Thoracic aorta (tissue), 2 donors: ENCODE results near the gene TNFRSF8. TPM values are rescaled to one million over a fixed set of nuclear protein-coding genes. Genes with fewer than 3 reads are reported as not detected.

Experiments
- ATAC-seq: fragments of 150-250 bp; one replicate; pipeline ENCODE4 v1.8.0; 2017; ENCODE audit warnings: low read depth; ENCODE audit not compliant: insufficient number of reproducible peaks, low FRiP score
- DNase-seq: peaks from one replicate; pipeline ENCODE4 v3.0.0-alpha.2; 2020; ENCODE audit warnings: low spot score
- H3K27ac ChIP-seq, 2 donors: fragments of 200-600 bp; sonication (generic); 1 replicate in 1 of 2; 2 replicates in 1 of 2; pipeline ENCODE4 v1.5.1; 2016; ENCODE audit warnings: mild to moderate bottlenecking in 2 of 2, moderate library complexity in 2 of 2
- H3K27me3 ChIP-seq: fragments of 200-600 bp; sonication (generic); replicated peaks from 2 replicates; pipeline ENCODE4 v1.6.0; 2016; ENCODE audit warnings: mild to moderate bottlenecking; ENCODE audit not compliant: insufficient read depth
- H3K36me3 ChIP-seq: fragments of 200-600 bp; sonication (generic); one replicate; pipeline ENCODE4 v1.5.1; 2016
- H3K4me1 ChIP-seq, 2 donors: fragments of 200-600 bp; sonication (generic); 1 replicate in 1 of 2; 2 replicates in 1 of 2; pipeline versions ENCODE4 v1.5.1 to v1.6.0; 2016; ENCODE audit warnings: low read depth in 2 of 2, mild to moderate bottlenecking in 1 of 2; ENCODE audit not compliant: control insufficient read depth in 1 of 2
- H3K4me3 ChIP-seq: fragments of 200-600 bp; sonication (generic); 2 replicates; pipeline ENCODE4 v1.5.1; 2016; ENCODE audit warnings: mild to moderate bottlenecking
- H3K9me3 ChIP-seq: fragments of 200-600 bp; sonication (generic); 2 replicates; pipeline ENCODE4 v1.5.1; 2016
- CTCF ChIP-seq: fragments of 200-600 bp; sonication (generic); IDR thresholded peaks from one replicate; pipeline ENCODE4 v1.5.1; 2019; ENCODE audit warnings: antibody characterized with exemption
- total RNA-seq, 2 donors: library from RNA; depleted of rRNA; stranded (reverse); fragments of >200 nt; gene quantifications; one replicate each; pipeline versions ENCODE4 v1.1.0 to v1.2.3, GENCODE V29; 2016

Gene TNFRSF8
- total RNA-seq, 2 donors from 2014 or later = 0.49 to 0.54 TPM

GRCh38 chr1:12169442-12170135 lies 106.5 kb downstream of the TNFRSF8 start:
- DNase-seq (no peak), ATAC-seq (no peak)
- no peak overlapping the region for H3K27ac ChIP-seq
- no peak for TF ChIP-seq CTCF
- no peaks in the 10 kb centered on the region for H3K9me3 ChIP-seq
- peaks cover 0 to 23% of the 10 kb centered on the region in 2 donors for H3K4me1 ChIP-seq
- no peaks in the 10 kb centered on the region for H3K27me3 ChIP-seq
- H3K4me3 ChIP-seq = peak overlapping the region; percentile 82
- no peaks in the 10 kb centered on the region for H3K36me3 ChIP-seq

GRCh38 chr1:12170263-12170671 lies 107.2 kb downstream of the TNFRSF8 start:
- H3K4me1 ChIP-seq = peaks cover 0 to 27% of the 10 kb centered on the region in 2 donors
- ATAC-seq (no peak), DNase-seq (no peak)
- H3K27ac ChIP-seq = no peak overlapping the region
- no peak for TF ChIP-seq CTCF
- no peaks in the 10 kb centered on the region for H3K36me3 ChIP-seq
- H3K4me3 ChIP-seq = no peak overlapping the region
- H3K27me3 ChIP-seq = no peaks in the 10 kb centered on the region
- no peaks in the 10 kb centered on the region for H3K9me3 ChIP-seq

- Histone ChIP-seq H3K27me3 (no peaks in the 10 kb centered on the region), H3K27ac (no peak overlapping the region), H3K4me3 (no peak overlapping the region), H3K4me1 (peaks cover 0 to 27% of the 10 kb centered on the region in 2 donors), H3K36me3 (no peaks in the 10 kb centered on the region), H3K9me3 (no peaks in the 10 kb centered on the region)
- no peak for TF ChIP-seq CTCF
- ATAC-seq (no peak), DNase-seq (no peak)
These were observed 108.3 kb downstream of the TNFRSF8 start for GRCh38 chr1:12171206-12172041.

- Histone ChIP-seq H3K27ac (peak overlapping the region in 1 of 2 donors; percentile 58), H3K4me1 (peaks cover 0 to 22% of the 10 kb centered on the region in 2 donors), H3K36me3 (no peaks in the 10 kb centered on the region), H3K27me3 (no peaks in the 10 kb centered on the region), H3K4me3 (no peak overlapping the region), H3K9me3 (no peaks in the 10 kb centered on the region)
- DNase-seq (no peak), ATAC-seq (no peak)
- no peak for TF ChIP-seq CTCF
These were observed 109.1 kb downstream of the TNFRSF8 start for GRCh38 chr1:12172042-12172851.
